Measurements from ENCODE around the gene SAP25. TPM values are rescaled to one million over a fixed set of nuclear protein-coding genes. Genes with fewer than 3 reads are reported as not detected.

SAP25 gene
- total RNA-seq (ENCODE audit: low replicate concordance) = 1.5 TPM in 1 of 2 replicates, not detected in the other

DNA sequence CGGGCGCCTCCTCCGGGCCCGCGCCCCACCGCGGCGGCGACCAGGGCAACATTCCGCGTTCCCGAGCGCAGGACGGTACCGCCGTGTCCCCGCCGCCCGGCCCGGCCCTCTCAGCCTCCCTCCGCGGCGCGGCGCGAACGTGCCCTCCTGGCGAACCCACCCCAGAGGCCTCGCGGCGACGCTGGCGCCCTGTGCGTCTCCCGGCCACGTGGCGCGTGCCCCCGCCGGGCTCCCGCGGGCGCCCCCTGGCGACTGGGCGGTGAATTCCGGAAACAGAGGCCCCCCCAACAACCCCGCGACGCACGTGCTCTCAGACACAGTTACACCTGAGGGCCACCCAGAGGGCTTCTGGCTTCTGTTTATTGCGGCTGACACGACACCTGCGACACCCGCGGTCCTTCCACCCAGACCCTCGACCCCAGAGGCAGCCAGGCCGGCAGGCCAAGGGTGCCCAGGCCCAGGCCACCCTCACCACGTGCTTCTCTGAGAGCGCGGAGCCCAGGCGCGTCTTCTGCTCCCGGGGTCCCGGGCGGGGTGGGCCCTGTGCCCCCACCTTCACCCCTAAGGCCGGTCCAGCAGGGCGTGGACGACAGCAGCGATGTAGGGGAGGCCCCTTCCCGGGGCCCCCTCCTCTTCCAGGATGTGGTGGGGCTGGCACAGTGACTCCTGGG, at the start of gene SAP25:
TSS of gene SAP25 (minus strand) at position 210 of the 671 bp plus-strand sequence. CDS start at position 52, 158 bp downstream.
- peaks cover 15% of the 10 kb centered on the region for H3K4me1 ChIP-seq
- peaks cover 7% of the 10 kb centered on the region for H3K27me3 Mint-ChIP-seq (ENCODE audit: insufficient read depth, low read depth)
- H3F3A ChIP-seq (ENCODE audit: low read depth) = peaks cover 18% of the 10 kb centered on the region
- TF ChIP-seq, protein P1, sequence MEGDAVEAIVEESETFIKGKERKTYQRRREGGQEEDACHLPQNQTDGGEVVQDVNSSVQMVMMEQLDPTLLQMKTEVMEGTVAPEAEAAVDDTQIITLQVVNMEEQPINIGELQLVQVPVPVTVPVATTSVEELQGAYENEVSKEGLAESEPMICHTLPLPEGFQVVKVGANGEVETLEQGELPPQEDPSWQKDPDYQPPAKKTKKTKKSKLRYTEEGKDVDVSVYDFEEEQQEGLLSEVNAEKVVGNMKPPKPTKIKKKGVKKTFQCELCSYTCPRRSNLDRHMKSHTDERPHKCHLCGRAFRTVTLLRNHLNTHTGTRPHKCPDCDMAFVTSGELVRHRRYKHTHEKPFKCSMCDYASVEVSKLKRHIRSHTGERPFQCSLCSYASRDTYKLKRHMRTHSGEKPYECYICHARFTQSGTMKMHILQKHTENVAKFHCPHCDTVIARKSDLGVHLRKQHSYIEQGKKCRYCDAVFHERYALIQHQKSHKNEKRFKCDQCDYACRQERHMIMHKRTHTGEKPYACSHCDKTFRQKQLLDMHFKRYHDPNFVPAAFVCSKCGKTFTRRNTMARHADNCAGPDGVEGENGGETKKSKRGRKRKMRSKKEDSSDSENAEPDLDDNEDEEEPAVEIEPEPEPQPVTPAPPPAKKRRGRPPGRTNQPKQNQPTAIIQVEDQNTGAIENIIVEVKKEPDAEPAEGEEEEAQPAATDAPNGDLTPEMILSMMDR (IDR thresholded peaks at IDR 0.05) = peak; percentile 22
- TF ChIP-seq EZH2phosphoT487 (IDR thresholded peaks at IDR 0.05) = no peak
- no peak for TF ChIP-seq EZH2 (IDR thresholded peaks at IDR 0.05)
- H4K20me1 ChIP-seq (ENCODE audit: low read depth) = peaks cover 4% of the 10 kb centered on the region
- no peaks in the 10 kb centered on the region for H3K9me3 ChIP-seq (ENCODE audit: low read depth)
- no peaks in the 10 kb centered on the region for H3K36me3 ChIP-seq
- H3K79me2 ChIP-seq (ENCODE audit: low read depth) = no peaks in the 10 kb centered on the region
- H3K4me2 ChIP-seq = no peak within 1 kb of the TSS
- peaks cover 6% of the 10 kb centered on the region for H3K36me3 Mint-ChIP-seq
- H3K4me1 Mint-ChIP-seq = peaks cover 21% of the 10 kb centered on the region
- H3K4me3 Mint-ChIP-seq = no peak within 1 kb of the TSS
- no peak for DNase-seq (ENCODE audit: low spot score)
- no peaks in the 10 kb centered on the region for H3K9me3 Mint-ChIP-seq
- H3K9ac ChIP-seq = no peak within 1 kb of the TSS
- no peak within 1 kb of the TSS for H3K27ac Mint-ChIP-seq
- H2AFZ ChIP-seq (replicated peaks) = no peak within 1 kb of the TSS
- no peak within 1 kb of the TSS for H3K27ac ChIP-seq
- peaks cover 16% of the 10 kb centered on the region for H3K27me3 ChIP-seq
- H3K4me3 ChIP-seq = no peak within 1 kb of the TSS

DNA sequence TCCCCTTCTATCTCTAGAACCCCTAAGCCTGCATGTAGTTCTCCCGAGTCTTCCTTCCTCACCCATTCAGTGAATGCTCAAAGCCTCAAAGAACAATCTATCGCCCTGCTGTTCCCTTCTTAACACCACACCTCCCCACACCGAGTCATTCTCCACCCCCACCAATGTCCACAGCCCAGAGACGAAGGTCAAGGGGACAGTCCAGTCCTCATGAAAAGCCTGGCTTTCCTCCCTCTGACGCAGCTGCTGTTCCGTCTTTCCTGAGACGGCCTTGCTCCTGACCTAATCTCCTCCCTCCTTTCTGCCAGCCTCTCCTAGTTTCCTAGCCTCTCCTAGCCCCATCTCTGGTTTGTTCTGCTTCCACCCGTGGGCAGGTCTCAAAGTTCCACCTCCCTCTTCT, 47.9 kb upstream of the SAP25 start:
- H3K9me3 Mint-ChIP-seq = no peaks in the 10 kb centered on the region
- no peak overlapping the region for H3K4me2 ChIP-seq
- no peaks in the 10 kb centered on the region for H3K4me1 ChIP-seq
- no peak overlapping the region for H2AFZ ChIP-seq (replicated peaks)
- peak overlapping the region; percentile 30 for H3K27ac Mint-ChIP-seq
- no peaks in the 10 kb centered on the region for H3F3A ChIP-seq (ENCODE audit: low read depth)
- no peak for TF ChIP-seq EZH2 (IDR thresholded peaks at IDR 0.05)
- no peak for TF ChIP-seq EZH2phosphoT487 (IDR thresholded peaks at IDR 0.05)
- TF ChIP-seq, protein P1 (IDR thresholded peaks at IDR 0.05) = no peak
- no peak for DNase-seq (ENCODE audit: low spot score)
- no peaks in the 10 kb centered on the region for H3K36me3 Mint-ChIP-seq
- H3K27me3 ChIP-seq = peaks cover 13% of the 10 kb centered on the region
- H3K79me2 ChIP-seq (ENCODE audit: low read depth) = no peaks in the 10 kb centered on the region
- peaks cover 10% of the 10 kb centered on the region for H3K4me1 Mint-ChIP-seq
- no peaks in the 10 kb centered on the region for H4K20me1 ChIP-seq (ENCODE audit: low read depth)
- H3K9ac ChIP-seq = no peak overlapping the region
- no peaks in the 10 kb centered on the region for H3K36me3 ChIP-seq
- H3K27me3 Mint-ChIP-seq (ENCODE audit: insufficient read depth, low read depth) = peaks cover 17% of the 10 kb centered on the region
- H3K9me3 ChIP-seq (ENCODE audit: low read depth) = no peaks in the 10 kb centered on the region
- no peak overlapping the region for H3K4me3 ChIP-seq
- no peak overlapping the region for H3K27ac ChIP-seq
- H3K4me3 Mint-ChIP-seq = no peak overlapping the region

DNA sequence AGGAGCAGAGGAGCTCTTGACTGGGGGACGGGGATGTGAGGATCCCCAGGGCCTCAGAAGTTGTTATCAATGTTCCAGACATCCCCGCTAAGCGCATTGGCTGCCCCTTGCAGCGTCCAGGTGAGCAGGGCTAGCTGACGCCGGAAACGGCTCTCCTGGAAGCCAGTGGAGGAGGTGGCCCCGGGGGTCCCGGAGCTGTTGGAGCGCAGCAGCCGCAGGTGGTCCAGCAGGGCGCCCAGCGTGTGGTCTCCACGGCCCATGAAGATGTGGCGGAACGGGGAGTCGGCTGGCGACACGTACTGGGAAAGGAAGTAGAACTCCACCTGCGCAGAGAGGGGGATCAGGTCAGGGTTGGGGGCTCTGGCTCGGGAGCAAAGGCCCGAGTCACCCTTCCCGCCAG, 47.1 kb upstream of the SAP25 start:
- Mint-ChIP-seq H3K27ac (peak overlapping the region; percentile 79), H3K36me3 (no peaks in the 10 kb centered on the region), H3K27me3 (ENCODE audit: insufficient read depth, low read depth) (peaks cover 12% of the 10 kb centered on the region), H3K4me3 (no peak overlapping the region), H3K4me1 (peaks cover 3% of the 10 kb centered on the region), H3K9me3 (no peaks in the 10 kb centered on the region)
- H3K4me2 ChIP-seq = no peak overlapping the region
- H3K9ac ChIP-seq = no peak overlapping the region
- no peaks in the 10 kb centered on the region for H3K36me3 ChIP-seq
- H3K9me3 ChIP-seq (ENCODE audit: low read depth) = no peaks in the 10 kb centered on the region
- no peaks in the 10 kb centered on the region for H3K4me1 ChIP-seq
- no peak overlapping the region for H3K4me3 ChIP-seq
- H3K79me2 ChIP-seq (ENCODE audit: low read depth) = no peaks in the 10 kb centered on the region
- no peak for DNase-seq (ENCODE audit: low spot score)
- H2AFZ ChIP-seq (replicated peaks) = no peak overlapping the region
- no peaks in the 10 kb centered on the region for H4K20me1 ChIP-seq (ENCODE audit: low read depth)
- H3K27ac ChIP-seq = no peak overlapping the region
- TF ChIP-seq, protein P1 (IDR thresholded peaks at IDR 0.05) = no peak
- TF ChIP-seq EZH2 (IDR thresholded peaks at IDR 0.05) (no peak), EZH2phosphoT487 (IDR thresholded peaks at IDR 0.05) (no peak)
- no peaks in the 10 kb centered on the region for H3F3A ChIP-seq (ENCODE audit: low read depth)
- peaks cover 7% of the 10 kb centered on the region for H3K27me3 ChIP-seq

Data from neural progenitor cell (in vitro differentiated cells).